NT2/D1 (cell line): ENCODE measurements around the gene C1orf21.

Source experiments
- SUZ12 ChIP-seq: IDR thresholded peaks from 2 replicates; pipeline ENCODE4 v1.6.1; 2011; ENCODE audit not compliant: insufficient read length, insufficient read depth; ENCODE audit errors: extremely low read depth
- ZNF274 ChIP-seq: IDR thresholded peaks from 2 replicates; pipeline ENCODE4 v1.6.1; 2011; ENCODE audit warnings: mild to moderate bottlenecking, low read depth, low read length

GRCh38 chr1:184625271-184625670, 238.4 kb downstream of the C1orf21 start:
- TF ChIP-seq SUZ12 (no peak), ZNF274 (no peak)
